H9 (cell line): ENCODE results near the gene PTTG1IP. TPM values are rescaled to one million over a fixed set of nuclear protein-coding genes. Genes with fewer than 3 reads are reported as not detected.
A peak's percentile ranks its signal among the peaks of the same experiment; 100 is the strongest.

Source experiments
- DNase-seq: peaks from one replicate; pipeline ENCODE4 v3.0.0-alpha.2; 2017
- H2AFZ ChIP-seq: one replicate; pipeline ENCODE4 v1.6.1; 2013; ENCODE audit warnings: mild to moderate bottlenecking, low read length, control low read depth, moderate library complexity
- H2AK5ac ChIP-seq: 2 replicates; pipeline ENCODE4 v1.6.1; 2013; ENCODE audit warnings: low read length, control low read depth, mixed read lengths; ENCODE audit not compliant: insufficient read length
- H2BK120ac ChIP-seq: one replicate; pipeline ENCODE4 v1.6.1; 2013; ENCODE audit warnings: low read depth, mild to moderate bottlenecking, low read length, control low read depth, inconsistent platforms; ENCODE audit not compliant: poor library complexity, severe bottlenecking
- H2BK12ac ChIP-seq: 2 replicates; pipeline ENCODE4 v1.6.1; 2013; ENCODE audit warnings: low read length, control low read depth, mixed read lengths, low read depth; ENCODE audit not compliant: insufficient read length
- H2BK15ac ChIP-seq: 2 replicates; pipeline ENCODE4 v1.6.1; 2013; ENCODE audit warnings: low read depth, low read length, control low read depth
- H2BK20ac ChIP-seq: one replicate; pipeline ENCODE4 v1.6.1; 2013; ENCODE audit warnings: low read depth, mild to moderate bottlenecking, low read length, control low read depth, inconsistent platforms; ENCODE audit not compliant: poor library complexity, severe bottlenecking
- H2BK5ac ChIP-seq: 2 replicates; pipeline ENCODE4 v1.6.1; 2013; ENCODE audit warnings: low read length, control low read depth, mixed read lengths; ENCODE audit not compliant: insufficient read length
- H3K14ac ChIP-seq: 2 replicates; pipeline ENCODE4 v1.6.1; 2013; ENCODE audit warnings: low read length, control low read depth; ENCODE audit not compliant: insufficient read depth
- H3K18ac ChIP-seq: 2 replicates; pipeline ENCODE4 v1.6.1; 2013; ENCODE audit warnings: low read depth, mild to moderate bottlenecking, mixed read lengths, low read length, control low read depth; ENCODE audit not compliant: insufficient read length
- H3K23ac ChIP-seq: 2 replicates; pipeline ENCODE4 v1.6.1; 2013; ENCODE audit warnings: low read length, control low read depth, mixed read lengths, low read depth; ENCODE audit not compliant: insufficient read length
- H3K23me2 ChIP-seq: 2 replicates; pipeline ENCODE4 v1.6.1; 2013; ENCODE audit warnings: low read depth, mild to moderate bottlenecking, mixed read lengths, low read length, control low read depth; ENCODE audit not compliant: insufficient read length, poor library complexity, severe bottlenecking
- H3K27ac ChIP-seq: 2 replicates; pipeline ENCODE4 v1.5.1; 2013; ENCODE audit warnings: low read length, control low read depth, mixed read lengths, low read depth; ENCODE audit not compliant: insufficient read length
- H3K27me3 ChIP-seq: 2 replicates; pipeline ENCODE4 v1.6.1; 2013; ENCODE audit warnings: low read length, control low read depth, inconsistent platforms; ENCODE audit not compliant: insufficient read depth
- H3K4ac ChIP-seq: 2 replicates; pipeline ENCODE4 v1.6.1; 2013; ENCODE audit warnings: low read depth, mild to moderate bottlenecking, control low read depth, inconsistent platforms, low read length, moderate library complexity
- H3K4me1 ChIP-seq: 2 replicates; pipeline ENCODE4 v1.6.1; 2013; ENCODE audit warnings: low read length, control low read depth, inconsistent platforms; ENCODE audit not compliant: insufficient read depth
- H3K4me2 ChIP-seq: 2 replicates; pipeline ENCODE4 v1.6.1; 2013; ENCODE audit warnings: low read length, control low read depth, mixed read lengths; ENCODE audit not compliant: insufficient read length, insufficient read depth
- H3K56ac ChIP-seq: 2 replicates; pipeline ENCODE4 v1.6.1; 2013; ENCODE audit warnings: low read depth, mild to moderate bottlenecking, mixed read lengths, low read length, control low read depth; ENCODE audit not compliant: insufficient read length
- H3K79me1 ChIP-seq: 2 replicates; pipeline ENCODE4 v1.6.1; 2013; ENCODE audit warnings: low read depth, mild to moderate bottlenecking, moderate library complexity, low read length, control low read depth, inconsistent platforms; ENCODE audit not compliant: insufficient read depth, poor library complexity, severe bottlenecking
- H3K79me2 ChIP-seq: 2 replicates; pipeline ENCODE4 v1.6.1; 2013; ENCODE audit warnings: low read length, control low read depth, inconsistent platforms; ENCODE audit not compliant: insufficient read depth
- H3K9ac ChIP-seq: 2 replicates; pipeline ENCODE4 v1.6.1; 2013; ENCODE audit warnings: low read length, control low read depth, mixed read lengths; ENCODE audit not compliant: insufficient read length; ENCODE audit errors: extremely low read depth
- H3K9me3 ChIP-seq: one replicate; pipeline ENCODE4 v1.6.1; 2013; ENCODE audit warnings: low read depth, low read length, inconsistent platforms; ENCODE audit not compliant: control insufficient read depth
- H3T11ph ChIP-seq: one replicate; pipeline ENCODE4 v1.6.1; 2013; ENCODE audit warnings: mild to moderate bottlenecking, low read length, control low read depth, inconsistent platforms
- H4K20me1 ChIP-seq: one replicate; pipeline ENCODE4 v1.6.1; 2013; ENCODE audit not compliant: control insufficient read depth, insufficient read length, insufficient read depth
- H4K5ac ChIP-seq: 2 replicates; pipeline ENCODE4 v1.6.1; 2013; ENCODE audit warnings: low read depth, mild to moderate bottlenecking, mixed read lengths, low read length, control low read depth; ENCODE audit not compliant: insufficient read length
- H4K8ac ChIP-seq: replicated peaks from 2 replicates; pipeline ENCODE4 v1.6.1; 2013; ENCODE audit warnings: low read length, control low read depth, mixed read lengths, low read depth; ENCODE audit not compliant: insufficient read length
- H4K91ac ChIP-seq: 2 replicates; pipeline ENCODE4 v1.6.1; 2013; ENCODE audit warnings: low read depth, mild to moderate bottlenecking, moderate library complexity, mixed read lengths, low read length, control low read depth; ENCODE audit not compliant: insufficient read length
- H3K27ac Mint-ChIP-seq, 3 experiments: 2 replicates in 2 of 3; 3 replicates in 1 of 3; pipeline ENCODE4 v1.8.0; 2020 to 2021; ENCODE audit warnings: mixed read lengths in 3 of 3, mild to moderate bottlenecking in 1 of 3, moderate library complexity in 1 of 3
- H3K27me3 Mint-ChIP-seq: 2 replicates; pipeline ENCODE4 v1.8.0; 2021; ENCODE audit warnings: low read depth, mild to moderate bottlenecking, moderate library complexity, mixed read lengths
- H3K36me3 Mint-ChIP-seq, 3 experiments: 2 replicates in 2 of 3; 3 replicates in 1 of 3; pipeline ENCODE4 v1.8.0; 2020 to 2021; ENCODE audit warnings: low read depth in 3 of 3, mixed read lengths in 3 of 3; ENCODE audit not compliant: insufficient read depth in 1 of 3
- H3K4me1 Mint-ChIP-seq, 2 experiments: 2 replicates each; pipeline ENCODE4 v1.8.0; 2020; ENCODE audit warnings: mixed read lengths in 2 of 2
- H3K4me3 Mint-ChIP-seq, 2 experiments: 2 replicates in 1 of 2; 3 replicates in 1 of 2; pipeline ENCODE4 v1.8.0; 2020 to 2021; ENCODE audit warnings: mild to moderate bottlenecking in 2 of 2, mixed read lengths in 2 of 2, moderate library complexity in 1 of 2
- H3K9me3 Mint-ChIP-seq, 2 experiments: 2 replicates in 1 of 2; 3 replicates in 1 of 2; pipeline ENCODE4 v1.8.0; 2020; ENCODE audit warnings: mild to moderate bottlenecking in 2 of 2, mixed read lengths in 2 of 2, moderate library complexity in 1 of 2
- WGBS: extraction: QIAGEN DNeasy Blood & Tissue Kit; methylation state at CpG from one replicate; pipeline ENCODE4 v1.1.7; 2013; ENCODE audit warnings: missing lambda C conversion rate, low lambda C conversion rate, mixed read lengths; ENCODE audit not compliant: insufficient read length; ENCODE audit errors: extremely low coverage; 5-methylcytosine and 5-hydroxymethylcytosine counted together
- total RNA-seq: library from RNA; stranded (reverse); gene quantifications from 2 replicates; pipeline ENCODE4 v1.2.1, GENCODE V29; 2021
- TF ChIP-seq, protein P1 (sequence below): fragments of 200-600 bp; sonication (generic); conservative IDR thresholded peaks from 3 replicates; pipeline ENCODE4 v1.8.0; 2021; ENCODE audit warnings: antibody characterized with exemption, mild to moderate bottlenecking

Gene PTTG1IP
- total RNA-seq, 1 experiment from 2014 or later = 107 TPM

DNA sequence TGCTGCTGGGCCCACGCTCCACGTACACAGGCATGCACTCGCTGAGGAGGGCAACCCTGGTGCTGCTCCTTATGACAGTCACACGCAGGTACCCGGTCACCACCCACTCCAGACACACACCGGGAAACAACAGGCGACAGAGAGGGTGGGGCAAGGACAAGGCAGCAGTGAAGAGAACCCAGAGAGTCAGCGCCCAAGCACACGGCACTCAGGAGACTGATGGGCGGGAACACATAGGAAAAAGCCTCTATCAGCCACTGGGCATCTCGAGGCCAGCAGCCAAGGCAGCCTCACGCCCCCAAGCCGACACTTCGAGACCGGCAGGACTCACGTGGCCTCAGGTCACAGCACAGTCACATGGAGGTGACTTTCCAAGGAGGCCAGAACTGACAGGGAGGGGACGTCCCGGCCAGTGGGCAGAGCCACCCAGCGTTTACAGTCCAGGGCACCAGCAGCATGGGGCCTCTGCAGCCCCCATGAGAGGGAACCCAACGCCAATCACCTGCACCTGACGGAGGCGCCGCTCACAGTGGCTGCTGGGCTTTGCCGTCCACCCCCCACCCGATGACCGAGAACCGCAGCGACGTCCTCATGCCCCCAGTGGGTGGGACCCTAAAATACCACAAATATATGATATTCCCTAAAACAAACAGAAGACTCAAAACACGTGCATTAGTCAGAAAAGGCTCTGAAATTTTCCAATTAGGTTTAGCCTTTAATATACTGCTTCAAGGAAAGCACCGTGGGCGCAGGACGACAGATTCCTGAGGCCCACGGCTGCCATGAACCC lies 19.7 kb downstream of the PTTG1IP start:
- no peak for DNase-seq
- H2BK15ac ChIP-seq = no peak overlapping the region
- H3K9ac ChIP-seq = no peak overlapping the region
- no peak overlapping the region for H2BK20ac ChIP-seq
- H3K4me2 ChIP-seq = no peak overlapping the region
- no peaks in the 10 kb centered on the region for H3K9me3 ChIP-seq
- no peaks in the 10 kb centered on the region for H4K20me1 ChIP-seq
- no peak overlapping the region for H3K56ac ChIP-seq
- no peaks in the 10 kb centered on the region for H3K4me1 ChIP-seq
- no peak overlapping the region for H3T11ph ChIP-seq
- no peaks in the 10 kb centered on the region for H3K79me1 ChIP-seq
- H3K27ac Mint-ChIP-seq = peak overlapping the region in 1 of 3 experiments; percentile 78; a peak in 2 of 7 replicates
- H2AFZ ChIP-seq = no peak overlapping the region
- H3K79me2 ChIP-seq = peaks cover 2% of the 10 kb centered on the region; the same call in 1 of the 2 replicates
- H3K27me3 ChIP-seq = no peaks in the 10 kb centered on the region
- no peak overlapping the region for H2BK5ac ChIP-seq
- H3K4me3 Mint-ChIP-seq = no peak overlapping the region
- H3K27ac ChIP-seq = no peak overlapping the region
- H3K14ac ChIP-seq = no peak overlapping the region
- H2AK5ac ChIP-seq = no peak overlapping the region
- no CpG with 5 or more reads among the region's 34 CpGs for WGBS
- no peak overlapping the region for H2BK12ac ChIP-seq
- H3K23ac ChIP-seq = no peak overlapping the region
- TF ChIP-seq, protein P1, sequence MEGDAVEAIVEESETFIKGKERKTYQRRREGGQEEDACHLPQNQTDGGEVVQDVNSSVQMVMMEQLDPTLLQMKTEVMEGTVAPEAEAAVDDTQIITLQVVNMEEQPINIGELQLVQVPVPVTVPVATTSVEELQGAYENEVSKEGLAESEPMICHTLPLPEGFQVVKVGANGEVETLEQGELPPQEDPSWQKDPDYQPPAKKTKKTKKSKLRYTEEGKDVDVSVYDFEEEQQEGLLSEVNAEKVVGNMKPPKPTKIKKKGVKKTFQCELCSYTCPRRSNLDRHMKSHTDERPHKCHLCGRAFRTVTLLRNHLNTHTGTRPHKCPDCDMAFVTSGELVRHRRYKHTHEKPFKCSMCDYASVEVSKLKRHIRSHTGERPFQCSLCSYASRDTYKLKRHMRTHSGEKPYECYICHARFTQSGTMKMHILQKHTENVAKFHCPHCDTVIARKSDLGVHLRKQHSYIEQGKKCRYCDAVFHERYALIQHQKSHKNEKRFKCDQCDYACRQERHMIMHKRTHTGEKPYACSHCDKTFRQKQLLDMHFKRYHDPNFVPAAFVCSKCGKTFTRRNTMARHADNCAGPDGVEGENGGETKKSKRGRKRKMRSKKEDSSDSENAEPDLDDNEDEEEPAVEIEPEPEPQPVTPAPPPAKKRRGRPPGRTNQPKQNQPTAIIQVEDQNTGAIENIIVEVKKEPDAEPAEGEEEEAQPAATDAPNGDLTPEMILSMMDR = no peak
- no peak overlapping the region for H4K91ac ChIP-seq
- H3K27me3 Mint-ChIP-seq = no peaks in the 10 kb centered on the region
- H3K36me3 Mint-ChIP-seq = peaks cover 41 to 85% (median 74%) of the 10 kb centered on the region in 3 experiments; a peak in 6 of 7 replicates
- H2BK120ac ChIP-seq = no peak overlapping the region
- no peak overlapping the region for H4K8ac ChIP-seq
- H3K9me3 Mint-ChIP-seq = no peaks in the 10 kb centered on the region
- no peaks in the 10 kb centered on the region for H3K23me2 ChIP-seq
- H3K4ac ChIP-seq = no peak overlapping the region
- H3K18ac ChIP-seq = no peak overlapping the region
- no peak overlapping the region for H4K5ac ChIP-seq
- H3K4me1 Mint-ChIP-seq = no peaks in the 10 kb centered on the region
